ENCODE results near the gene FBXO42. TPM values are rescaled to one million over a fixed set of nuclear protein-coding genes. Genes with fewer than 3 reads are reported as not detected.
"Not testable (repeated sequence)": the region's sequence is repeated elsewhere in the genome, so short reads cannot be mapped to it uniquely, and the experiment has no call there.

The FBXO42 gene
- total RNA-seq, 2 donors from 2014 or later = 17.6 to 20.0 TPM

- Histone ChIP-seq H3K4me1 (ENCODE audit: control insufficient read depth, insufficient read depth, low read length) (no peaks in the 10 kb centered on the region), H3K27ac (ENCODE audit: low read depth, low read length) (no peak overlapping the region), H3K36me3 (ENCODE audit: control insufficient read depth, insufficient read depth, low read length) (peaks cover 26% of the 10 kb centered on the region), H3K9ac (ENCODE audit: extremely low read depth, low read length, poor library complexity, severe bottlenecking) (no peak overlapping the region), H3K9me3 (ENCODE audit: control insufficient read depth, low read length) (no peaks in the 10 kb centered on the region), H3K4me3 (ENCODE audit: low read length) (no peak overlapping the region), H3K27me3 (ENCODE audit: control insufficient read depth, insufficient read depth, low read length, poor library complexity, severe bottlenecking) (no peaks in the 10 kb centered on the region)
- Mint-ChIP-seq H3K27me3 (ENCODE audit: insufficient read depth) (no peaks in the 10 kb centered on the region), H3K4me1 (no peaks in the 10 kb centered on the region), H3K27ac (no peak overlapping the region), H3K36me3 (ENCODE audit: low read depth) (peaks cover 20% of the 10 kb centered on the region), H3K9me3 (no peaks in the 10 kb centered on the region), H3K4me3 (no peak overlapping the region)
- TF ChIP-seq, protein P1, sequence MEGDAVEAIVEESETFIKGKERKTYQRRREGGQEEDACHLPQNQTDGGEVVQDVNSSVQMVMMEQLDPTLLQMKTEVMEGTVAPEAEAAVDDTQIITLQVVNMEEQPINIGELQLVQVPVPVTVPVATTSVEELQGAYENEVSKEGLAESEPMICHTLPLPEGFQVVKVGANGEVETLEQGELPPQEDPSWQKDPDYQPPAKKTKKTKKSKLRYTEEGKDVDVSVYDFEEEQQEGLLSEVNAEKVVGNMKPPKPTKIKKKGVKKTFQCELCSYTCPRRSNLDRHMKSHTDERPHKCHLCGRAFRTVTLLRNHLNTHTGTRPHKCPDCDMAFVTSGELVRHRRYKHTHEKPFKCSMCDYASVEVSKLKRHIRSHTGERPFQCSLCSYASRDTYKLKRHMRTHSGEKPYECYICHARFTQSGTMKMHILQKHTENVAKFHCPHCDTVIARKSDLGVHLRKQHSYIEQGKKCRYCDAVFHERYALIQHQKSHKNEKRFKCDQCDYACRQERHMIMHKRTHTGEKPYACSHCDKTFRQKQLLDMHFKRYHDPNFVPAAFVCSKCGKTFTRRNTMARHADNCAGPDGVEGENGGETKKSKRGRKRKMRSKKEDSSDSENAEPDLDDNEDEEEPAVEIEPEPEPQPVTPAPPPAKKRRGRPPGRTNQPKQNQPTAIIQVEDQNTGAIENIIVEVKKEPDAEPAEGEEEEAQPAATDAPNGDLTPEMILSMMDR (conservative IDR thresholded peaks at IDR 0.05) = no peak
- 94 to 97% methylated on average over 4 to 9 of the region's 9 CpGs for WGBS, 2 experiments (ENCODE audit: insufficient coverage in 1 of 2, insufficient read length in 1 of 2)
- DNase-seq = no peak
Measured at GRCh38 chr1:16258591-16259135, 93.6 kb downstream of the FBXO42 start.

- Mint-ChIP-seq H3K4me1 (no peaks in the 10 kb centered on the region), H3K9me3 (no peaks in the 10 kb centered on the region), H3K36me3 (ENCODE audit: low read depth) (peaks cover 20% of the 10 kb centered on the region), H3K27me3 (ENCODE audit: insufficient read depth) (no peaks in the 10 kb centered on the region), H3K4me3 (no peak overlapping the region), H3K27ac (peak overlapping the region; percentile 40)
- WGBS, 2 experiments (ENCODE audit: insufficient coverage in 1 of 2, insufficient read length in 1 of 2) = 95 to 100% methylated on average over 2 to 3 of the region's 3 CpGs
- Histone ChIP-seq H3K27me3 (ENCODE audit: control insufficient read depth, insufficient read depth, low read length, poor library complexity, severe bottlenecking) (no peaks in the 10 kb centered on the region), H3K36me3 (ENCODE audit: control insufficient read depth, insufficient read depth, low read length) (peaks cover 33% of the 10 kb centered on the region), H3K4me3 (ENCODE audit: low read length) (no peak overlapping the region), H3K9me3 (ENCODE audit: control insufficient read depth, low read length) (no peaks in the 10 kb centered on the region), H3K27ac (ENCODE audit: low read depth, low read length) (no peak overlapping the region), H3K9ac (ENCODE audit: extremely low read depth, low read length, poor library complexity, severe bottlenecking) (no peak overlapping the region), H3K4me1 (ENCODE audit: control insufficient read depth, insufficient read depth, low read length) (no peaks in the 10 kb centered on the region)
- TF ChIP-seq, protein P1 (conservative IDR thresholded peaks at IDR 0.05) = no peak
- no peak for DNase-seq
Measured at GRCh38 chr1:16257968-16258367, 94.3 kb downstream of the FBXO42 start.

- H3K4me3 ChIP-seq (ENCODE audit: low read length); H3K9me3 ChIP-seq (ENCODE audit: control insufficient read depth, low read length); H3K27me3 ChIP-seq (ENCODE audit: control insufficient read depth, insufficient read depth, low read length, poor library complexity, severe bottlenecking); H3K27ac Mint-ChIP-seq; H3K9me3 Mint-ChIP-seq; H3K27ac ChIP-seq (ENCODE audit: low read depth, low read length); H3K4me1 Mint-ChIP-seq; H3K9ac ChIP-seq (ENCODE audit: extremely low read depth, low read length, poor library complexity, severe bottlenecking); H3K4me1 ChIP-seq (ENCODE audit: control insufficient read depth, insufficient read depth, low read length); DNase-seq; H3K27me3 Mint-ChIP-seq (ENCODE audit: insufficient read depth); H3K4me3 Mint-ChIP-seq: not testable (repeated sequence)
- WGBS, 2 experiments (ENCODE audit: insufficient coverage in 1 of 2, insufficient read length in 1 of 2) = 80 to 93% methylated on average over 3 of the region's 3 CpGs
- H3K36me3 ChIP-seq (ENCODE audit: control insufficient read depth, insufficient read depth, low read length) = peaks cover 38% of the 10 kb centered on the region
- peaks cover 23% of the 10 kb centered on the region for H3K36me3 Mint-ChIP-seq (ENCODE audit: low read depth)
Measured at GRCh38 chr1:16257556-16257955, 94.7 kb downstream of the FBXO42 start.

GRCh38 chr1:16256478-16256877, 95.8 kb downstream of the FBXO42 start:
- no peak for DNase-seq
- Mint-ChIP-seq H3K36me3 (ENCODE audit: low read depth) (peaks cover 29% of the 10 kb centered on the region), H3K27me3 (ENCODE audit: insufficient read depth) (no peaks in the 10 kb centered on the region), H3K4me1 (no peaks in the 10 kb centered on the region), H3K4me3 (no peak overlapping the region), H3K27ac (peak overlapping the region; percentile 70), H3K9me3 (no peaks in the 10 kb centered on the region)
- no peak overlapping the region for H3K9ac ChIP-seq (ENCODE audit: extremely low read depth, low read length, poor library complexity, severe bottlenecking)
- no peaks in the 10 kb centered on the region for H3K4me1 ChIP-seq (ENCODE audit: control insufficient read depth, insufficient read depth, low read length)
- no peak overlapping the region for H3K27ac ChIP-seq (ENCODE audit: low read depth, low read length)
- H3K4me3 ChIP-seq (ENCODE audit: low read length) = no peak overlapping the region
- H3K27me3 ChIP-seq (ENCODE audit: control insufficient read depth, insufficient read depth, low read length, poor library complexity, severe bottlenecking) = no peaks in the 10 kb centered on the region
- WGBS, 2 experiments (ENCODE audit: insufficient coverage in 1 of 2, insufficient read length in 1 of 2) = 90 to 96% methylated on average over 1 to 4 of the region's 4 CpGs
- TF ChIP-seq, protein P1 (conservative IDR thresholded peaks at IDR 0.05) = no peak
- peaks cover 47% of the 10 kb centered on the region for H3K36me3 ChIP-seq (ENCODE audit: control insufficient read depth, insufficient read depth, low read length)
- H3K9me3 ChIP-seq (ENCODE audit: control insufficient read depth, low read length) = no peaks in the 10 kb centered on the region
